ENCODE data around the gene PPP2R2B.
"Not testable (repeated sequence)": the region's sequence is repeated elsewhere in the genome, so short reads cannot be mapped to it uniquely, and the experiment has no call there.

PPP2R2B gene

DNA sequence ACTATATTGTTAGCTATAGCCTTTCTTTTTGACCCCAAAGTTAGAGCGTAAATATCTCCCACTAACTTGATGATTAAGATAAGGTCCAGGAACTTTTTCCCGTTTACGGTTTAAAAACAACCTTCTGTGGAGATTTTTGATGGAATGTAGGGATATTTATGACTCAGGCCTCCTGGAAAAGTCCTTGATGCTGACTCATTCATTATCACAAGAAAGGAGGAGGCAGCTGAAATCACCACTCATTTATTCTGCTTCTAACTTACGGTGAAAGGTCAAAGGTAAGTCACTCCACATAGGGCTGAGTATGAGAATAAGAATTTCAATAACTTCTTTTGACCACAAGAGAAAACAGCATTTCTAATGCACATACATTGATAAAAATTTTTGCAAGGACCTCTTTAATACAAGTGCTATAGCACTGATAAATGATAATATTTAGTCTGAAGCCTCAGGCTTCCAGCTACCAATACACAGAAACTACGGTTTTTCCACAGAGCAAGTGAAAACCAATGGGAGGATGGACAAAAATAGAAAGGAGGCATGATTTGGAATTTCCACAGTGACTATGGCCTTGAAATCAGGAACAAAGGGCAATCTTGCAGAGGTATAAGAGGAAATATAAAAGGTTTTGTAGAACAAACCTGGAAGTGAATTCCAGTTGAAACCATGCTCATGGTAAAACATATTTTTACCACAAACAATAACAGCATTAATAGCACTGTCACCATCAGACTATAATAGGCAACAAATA is 146.5 kb downstream of the PPP2R2B start:
- DNase-seq = no peak

DNA sequence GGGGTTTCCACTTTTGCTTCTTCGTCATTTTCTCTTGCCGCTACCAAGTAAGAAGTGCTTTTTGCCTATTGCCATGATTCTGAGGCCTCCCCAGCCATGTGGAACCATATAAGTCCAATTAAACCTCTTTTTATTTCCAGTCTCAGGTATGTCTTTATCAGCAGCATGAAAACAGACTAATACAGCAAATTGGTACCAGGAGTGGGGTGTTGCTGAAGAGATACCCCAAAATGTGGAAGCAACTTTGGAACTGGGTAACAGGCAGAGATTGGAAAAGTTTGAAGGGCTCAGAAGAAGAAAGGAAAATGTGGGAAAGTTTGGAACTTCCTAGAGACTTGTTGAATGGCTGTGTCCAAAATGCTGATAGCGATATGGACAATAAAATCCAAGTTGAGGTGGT is 149.8 kb downstream of the PPP2R2B start:
- not testable (repeated sequence) for DNase-seq

DNA sequence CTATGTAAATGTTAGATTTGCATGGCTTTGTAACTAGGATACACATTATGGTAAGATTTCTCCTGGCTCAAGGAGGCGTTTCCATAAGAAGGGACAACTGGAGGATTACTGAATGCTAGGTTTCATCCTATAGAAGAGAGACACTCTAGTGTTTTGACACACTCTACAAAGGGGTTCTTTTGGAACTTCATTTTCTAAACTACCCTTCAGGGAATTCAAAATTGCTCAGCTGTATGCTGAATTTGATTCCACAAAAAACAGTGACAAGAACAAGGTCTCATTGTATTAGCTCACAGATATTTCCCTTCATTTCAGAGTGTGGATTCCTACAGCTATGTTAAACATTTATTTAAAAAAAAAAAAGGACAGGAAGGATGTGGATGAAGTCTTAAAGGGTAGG is 151.7 kb downstream of the PPP2R2B start:
- DNase-seq = no peak

DNA sequence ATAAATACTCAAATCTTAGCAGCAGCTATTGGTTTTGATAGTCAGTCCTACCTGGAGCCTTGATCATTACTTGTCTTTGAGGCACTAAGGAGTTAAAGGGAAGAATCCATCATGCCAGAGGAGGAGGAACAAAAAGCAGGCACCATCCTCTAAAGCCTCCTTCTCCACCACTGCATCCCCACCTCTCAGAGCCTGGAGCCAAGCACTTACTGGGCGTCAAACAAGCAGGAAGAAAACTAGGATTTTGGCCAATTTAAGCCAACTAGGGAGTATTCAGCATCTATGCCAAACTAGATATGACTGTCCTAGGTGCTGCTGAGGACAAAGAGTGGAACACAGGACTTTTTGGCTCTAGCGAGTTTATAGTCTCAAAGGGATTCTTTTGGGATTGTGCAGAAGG is 152.5 kb downstream of the PPP2R2B start:
- DNase-seq = no peak

DNA sequence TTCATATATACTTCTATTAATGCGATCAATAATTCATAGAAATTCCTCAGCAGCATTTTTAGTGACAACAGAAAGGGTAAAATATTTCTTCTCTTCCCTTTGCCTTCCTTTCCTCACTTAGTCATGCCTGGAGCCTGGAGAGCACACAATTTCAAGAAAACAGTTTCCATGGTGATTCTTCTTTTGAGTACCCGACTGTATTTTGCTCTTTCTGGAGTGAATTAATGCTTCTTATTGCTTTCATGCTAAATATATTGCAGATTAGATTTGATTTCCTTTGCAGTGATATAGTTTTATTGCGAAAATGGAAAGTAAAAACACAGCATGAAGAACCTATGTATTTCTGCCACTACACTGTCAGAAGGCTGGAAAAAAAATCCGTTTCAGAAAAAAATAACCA is 153.5 kb downstream of the PPP2R2B start:
- no peak for DNase-seq

DNA sequence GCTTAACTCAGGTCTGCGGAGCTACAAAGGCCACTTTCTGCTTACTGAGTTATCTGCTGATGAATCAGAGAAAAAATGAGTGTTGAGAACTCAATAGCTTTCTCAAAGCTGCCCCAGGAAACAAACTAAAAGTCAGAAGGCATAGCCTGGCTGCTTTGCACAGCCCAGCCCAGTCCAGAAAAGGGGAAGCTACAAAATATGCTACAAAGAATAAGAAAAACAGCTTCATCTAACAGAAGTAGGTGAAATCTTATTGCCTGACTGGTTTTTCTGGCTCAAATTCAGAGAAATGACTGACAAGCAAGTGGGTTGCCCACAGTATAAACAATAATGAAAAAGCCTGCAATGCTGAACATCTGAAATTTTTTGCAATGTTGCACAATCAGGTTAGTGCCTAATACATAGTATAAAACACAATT is 156.2 kb downstream of the PPP2R2B start:
- DNase-seq = no peak

DNA sequence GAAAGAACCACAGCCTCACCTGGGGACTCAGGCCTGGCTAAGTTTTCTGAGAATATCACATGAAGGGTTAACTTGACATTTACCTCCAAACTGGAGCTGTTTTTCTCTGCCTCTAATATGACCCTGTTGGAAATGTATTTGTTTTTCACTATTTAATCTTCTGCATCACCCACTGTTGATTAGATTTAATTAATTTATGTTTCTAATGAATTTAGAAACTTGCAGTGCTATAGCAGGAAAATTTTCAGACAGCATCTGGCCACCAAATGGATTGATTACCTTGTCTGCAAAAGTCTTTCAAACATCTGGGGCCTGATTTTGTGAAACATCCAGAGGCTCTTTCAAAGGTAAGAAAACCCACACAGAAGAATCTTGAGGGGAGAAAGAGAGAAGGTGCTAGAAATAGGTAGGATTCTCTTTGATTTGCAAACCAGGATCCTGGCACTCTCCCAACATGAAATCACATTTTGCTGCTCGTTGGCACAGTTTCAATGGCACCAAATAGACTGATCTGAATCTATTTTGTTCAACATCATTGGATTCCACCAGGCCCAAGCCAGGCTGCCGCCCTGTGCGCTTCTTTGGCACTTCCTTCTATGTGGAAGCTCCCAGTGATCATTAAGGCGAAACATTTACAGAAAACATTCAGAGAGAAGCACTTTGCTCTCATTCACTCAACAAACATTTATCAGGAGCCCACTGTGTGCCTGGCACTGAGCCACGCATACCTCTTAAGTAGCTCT is 157.3 kb downstream of the PPP2R2B start:
- DNase-seq = no peak

DNA sequence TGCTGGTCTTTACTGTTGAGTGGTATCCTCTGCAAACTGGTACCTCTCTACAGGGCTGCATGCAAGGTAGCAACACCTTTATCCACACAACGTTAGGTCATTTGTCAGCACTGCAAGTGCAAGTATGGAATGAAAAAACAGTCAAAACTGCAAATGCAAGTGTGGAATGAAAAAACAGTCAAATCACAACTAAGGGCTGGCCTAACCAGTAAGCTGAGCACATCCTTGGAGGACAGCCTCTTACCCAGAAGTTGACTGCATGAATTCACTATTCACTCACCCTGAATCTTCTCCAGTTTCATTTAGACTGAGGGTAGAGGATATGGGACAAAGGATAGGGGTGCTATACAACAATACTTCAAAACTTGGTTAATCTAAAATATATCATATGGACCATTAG is 158.4 kb downstream of the PPP2R2B start:
- DNase-seq = peak; percentile 59

DNA sequence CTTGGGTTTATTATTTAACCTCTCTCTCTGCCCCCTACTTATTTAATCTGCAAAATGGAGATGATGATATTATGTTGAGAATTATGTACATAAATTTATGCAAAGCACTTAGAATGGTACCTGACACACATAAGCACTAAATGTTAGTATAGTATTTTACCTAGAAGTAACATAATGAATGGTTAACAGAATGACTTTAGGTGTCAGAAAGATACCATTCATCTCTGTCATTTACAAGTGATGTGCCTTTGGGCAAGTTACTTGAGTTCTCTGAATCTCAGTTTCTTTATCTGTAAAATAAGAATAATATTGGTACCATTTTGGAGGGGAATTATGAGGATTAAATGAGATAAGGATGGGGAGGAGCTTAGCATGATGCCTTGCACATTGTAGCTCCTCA is 159.4 kb downstream of the PPP2R2B start:
- DNase-seq = no peak

DNA sequence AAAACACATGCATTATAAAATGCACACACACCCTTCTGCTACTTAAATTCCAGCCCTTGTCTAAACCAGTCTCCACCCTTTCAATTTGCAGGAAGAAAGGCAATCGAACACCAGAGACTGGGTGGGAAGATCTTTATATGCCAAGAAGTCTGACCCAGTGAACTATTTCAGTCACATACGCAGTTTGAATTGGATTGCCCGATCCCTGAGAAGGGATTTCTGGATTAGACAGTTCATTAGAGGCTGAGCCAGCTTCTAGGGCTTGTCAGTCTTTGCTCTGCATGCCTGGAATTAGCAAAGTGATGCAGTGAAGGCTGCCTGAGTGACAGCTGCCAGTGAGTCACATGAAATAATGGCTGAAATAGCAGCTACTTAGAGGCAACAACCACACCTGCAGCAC is 159.9 kb downstream of the PPP2R2B start:
- no peak for DNase-seq

DNA sequence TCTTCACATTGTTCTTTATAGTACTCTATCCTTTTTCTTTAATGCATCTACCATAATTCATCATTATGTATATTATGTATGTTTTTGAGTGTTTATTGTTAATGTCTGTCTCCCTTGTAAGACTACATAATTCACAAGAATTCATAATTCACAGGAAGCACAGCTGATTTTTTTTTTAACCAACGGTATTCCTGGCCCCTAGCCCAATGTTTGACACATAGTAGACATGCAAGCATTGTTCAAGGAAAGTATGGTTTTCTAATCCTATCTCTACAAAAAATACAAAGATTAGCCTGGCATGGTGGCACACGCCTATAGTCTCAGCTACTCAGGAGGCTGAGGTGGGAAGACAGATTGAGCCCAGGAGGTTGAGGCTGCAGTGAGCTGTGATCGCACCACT is 160.6 kb downstream of the PPP2R2B start:
- DNase-seq = no peak

DNA sequence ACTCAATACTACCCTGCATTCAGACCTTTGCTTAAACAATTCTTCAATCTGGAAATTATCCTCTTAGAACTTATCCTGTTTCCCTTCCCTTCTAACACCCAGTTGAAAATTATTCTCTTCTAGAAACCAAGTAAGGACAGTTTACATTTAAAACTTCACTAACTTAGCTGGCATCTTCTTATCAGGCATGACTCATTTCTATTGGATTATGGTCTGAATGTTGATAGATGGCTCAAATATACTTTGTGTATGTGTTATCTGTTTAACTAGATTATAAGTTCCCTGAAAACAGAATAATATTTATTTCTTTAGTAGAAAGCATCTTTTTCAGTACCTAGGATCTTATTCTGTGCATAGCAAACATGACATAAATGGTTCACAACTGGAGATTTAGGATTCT is 161.9 kb downstream of the PPP2R2B start:
- DNase-seq = no peak

DNA sequence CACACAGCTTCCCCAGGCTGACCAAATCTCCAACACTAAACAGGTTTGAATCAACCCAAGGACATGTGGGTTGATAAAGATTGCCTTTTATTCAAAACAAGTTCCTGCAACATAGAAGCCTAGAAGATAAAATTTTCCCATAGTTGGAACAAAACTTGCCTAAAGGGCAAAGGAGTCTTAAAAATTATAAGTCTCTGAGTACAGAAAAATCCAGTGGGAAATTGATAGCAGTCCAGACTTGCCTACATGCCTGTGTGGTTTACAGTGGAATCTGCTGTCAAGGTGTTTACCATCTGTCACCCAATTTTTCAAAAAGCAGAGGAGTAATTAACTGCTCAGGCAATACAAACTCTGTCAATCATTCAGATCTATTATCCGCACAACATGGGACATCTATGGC is 168.2 kb downstream of the PPP2R2B start:
- DNase-seq = no peak

DNA sequence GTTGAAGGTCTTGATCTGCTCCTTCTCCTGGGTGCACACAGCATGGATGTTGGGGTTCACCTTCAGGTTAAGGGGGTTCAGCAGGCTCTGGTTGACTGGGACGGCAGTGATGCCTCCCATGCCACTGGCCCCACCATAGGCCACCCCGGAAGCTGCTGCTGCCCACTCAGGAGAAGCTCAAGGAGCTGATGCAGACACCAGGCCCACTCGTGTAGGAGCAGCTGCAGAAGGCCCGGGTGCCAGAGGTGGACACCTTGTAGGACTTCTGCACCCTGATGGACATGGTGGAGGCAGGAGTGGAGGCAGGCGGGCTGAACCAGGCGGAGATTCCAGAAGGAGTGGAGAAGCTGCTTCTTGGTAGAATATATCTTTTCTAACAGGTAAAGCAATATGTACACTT is 171.2 kb downstream of the PPP2R2B start:
- DNase-seq = no peak

DNA sequence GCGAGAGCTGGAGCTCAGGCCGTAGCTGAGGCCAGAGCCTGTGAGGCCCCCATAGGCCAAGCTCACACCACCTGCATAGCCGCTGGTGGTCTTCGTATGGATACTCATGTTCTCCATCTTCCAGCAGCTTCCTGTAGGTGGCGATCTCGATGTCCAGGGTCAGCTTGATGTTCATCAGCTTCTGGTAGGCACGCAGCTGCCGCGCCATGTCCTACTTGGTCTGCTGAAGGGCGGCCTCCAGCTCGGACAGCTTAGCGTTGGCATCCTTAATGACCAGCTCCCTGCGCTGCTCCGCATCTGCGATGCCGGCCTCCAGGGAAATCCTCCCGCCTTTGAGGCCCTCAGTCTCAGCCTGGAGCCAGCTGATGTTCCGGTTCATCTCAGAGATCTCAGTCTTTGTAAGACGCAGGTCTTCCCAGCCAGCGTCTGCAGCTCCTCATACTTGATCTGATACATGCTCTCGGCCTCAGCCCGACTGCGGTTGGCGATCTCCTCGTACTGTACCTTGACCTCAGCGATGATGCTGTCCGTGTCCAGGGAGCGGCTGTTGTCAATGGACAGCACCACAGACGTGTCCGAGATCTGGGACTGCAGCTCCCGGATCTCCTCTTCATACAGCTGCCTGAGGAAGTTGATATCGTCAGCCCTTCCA is 172.1 kb downstream of the PPP2R2B start:
- no peak for DNase-seq

DNA sequence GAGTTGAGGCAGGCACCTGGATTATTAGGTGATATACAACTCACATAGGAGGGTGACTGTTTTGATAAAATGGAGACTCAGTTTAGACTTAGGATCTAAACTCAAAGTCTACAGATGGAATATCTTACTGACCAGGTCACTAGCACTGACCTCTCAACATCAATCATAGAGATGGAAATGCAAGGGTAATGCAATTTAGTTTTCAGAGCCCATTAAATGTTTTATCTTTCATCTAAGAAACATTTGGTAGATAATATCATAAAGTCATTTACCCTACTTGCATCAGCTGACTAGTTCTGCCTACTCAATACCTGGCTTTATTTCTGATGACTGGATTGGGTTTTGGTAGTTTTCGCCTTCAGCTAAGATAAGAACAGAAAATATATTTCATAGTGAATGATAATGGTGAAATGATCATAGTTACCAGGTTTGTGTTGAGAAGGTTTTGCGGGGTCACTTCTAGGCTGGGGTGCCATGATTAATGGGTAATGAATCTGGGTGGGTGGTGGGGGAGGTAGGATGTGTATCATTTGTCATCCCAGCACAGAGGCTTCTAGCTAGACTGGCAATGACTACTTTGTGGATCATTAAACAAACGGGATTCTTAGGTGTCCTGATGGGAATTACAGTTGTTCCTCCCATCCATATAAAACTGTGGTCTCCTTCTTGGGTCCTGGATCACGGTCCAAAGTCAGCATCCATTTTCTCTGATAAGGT is 173.4 kb downstream of the PPP2R2B start:
- DNase-seq = no peak

DNA sequence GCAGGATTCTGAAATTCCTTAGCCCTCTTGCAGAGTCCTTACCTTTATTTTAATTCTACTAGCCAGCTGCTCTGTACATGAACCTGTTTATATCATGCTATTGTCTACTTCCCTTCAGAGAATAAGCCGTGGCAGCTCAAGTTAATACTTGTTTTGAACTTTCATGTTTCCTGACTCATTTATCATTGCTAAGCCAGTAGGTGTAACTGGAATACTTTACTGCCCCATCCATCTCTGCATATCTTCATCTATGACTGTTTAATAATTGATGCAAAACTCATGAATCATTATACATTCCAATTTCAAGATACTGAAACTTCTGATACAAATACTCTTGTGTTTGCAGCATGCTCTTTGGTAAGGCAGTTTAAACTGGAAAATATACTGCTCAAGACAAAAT is 174.7 kb downstream of the PPP2R2B start:
- no peak for DNase-seq

DNA sequence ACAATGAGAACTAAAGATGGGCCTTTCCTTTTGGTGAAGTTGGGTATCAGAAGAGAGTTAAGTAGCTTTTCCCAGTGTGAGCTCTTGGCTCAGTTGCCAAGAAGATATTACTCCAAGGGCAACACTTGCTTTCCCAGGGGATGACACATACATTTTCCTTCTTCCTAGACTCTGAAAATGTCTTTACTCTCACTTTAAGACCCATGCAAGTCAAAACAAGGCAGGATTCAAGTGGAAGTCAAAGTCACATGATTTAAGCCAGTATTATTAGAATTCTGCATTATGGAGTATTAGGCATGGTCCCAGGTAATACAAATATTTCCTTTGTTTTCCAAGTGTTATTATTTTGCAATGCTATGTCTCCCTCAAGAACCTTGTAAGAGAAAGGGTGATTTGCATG is 175.1 kb downstream of the PPP2R2B start:
- no peak for DNase-seq

DNA sequence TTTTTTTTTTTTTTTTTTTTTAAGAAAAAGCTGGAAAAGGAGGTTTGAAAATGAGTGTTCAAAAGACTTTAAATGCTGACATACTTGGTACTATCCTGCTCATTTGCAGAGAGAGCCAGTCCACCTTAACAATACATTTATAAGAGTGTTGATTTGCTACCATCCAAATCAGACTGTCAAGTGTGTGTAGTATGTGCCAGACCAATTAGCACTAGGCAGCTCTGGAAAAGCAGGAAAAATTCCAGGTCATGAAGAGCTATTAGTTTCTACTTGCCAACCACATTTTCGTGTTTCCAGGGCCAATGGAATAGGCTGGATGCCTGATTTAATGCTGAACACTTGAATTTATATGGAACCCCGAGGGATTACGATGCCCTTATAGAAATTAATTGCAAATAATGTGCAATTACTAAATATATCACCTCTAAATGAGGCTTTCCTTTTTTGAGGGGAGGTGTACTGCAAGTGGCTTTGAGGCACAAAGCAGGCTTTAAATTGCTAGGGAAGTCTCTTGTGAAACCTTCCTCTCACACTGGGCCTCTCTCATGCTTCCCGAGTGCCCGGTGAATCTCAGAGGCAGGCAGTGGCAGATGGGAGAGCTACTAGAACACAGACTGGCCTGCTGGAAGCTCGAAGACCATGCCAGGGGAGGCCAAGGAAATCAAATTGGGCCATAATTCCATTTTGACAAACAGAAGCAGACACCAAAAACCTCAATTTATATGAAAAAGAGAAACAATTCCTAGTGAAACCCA is 178.7 kb downstream of the PPP2R2B start:
- no peak for DNase-seq

DNA sequence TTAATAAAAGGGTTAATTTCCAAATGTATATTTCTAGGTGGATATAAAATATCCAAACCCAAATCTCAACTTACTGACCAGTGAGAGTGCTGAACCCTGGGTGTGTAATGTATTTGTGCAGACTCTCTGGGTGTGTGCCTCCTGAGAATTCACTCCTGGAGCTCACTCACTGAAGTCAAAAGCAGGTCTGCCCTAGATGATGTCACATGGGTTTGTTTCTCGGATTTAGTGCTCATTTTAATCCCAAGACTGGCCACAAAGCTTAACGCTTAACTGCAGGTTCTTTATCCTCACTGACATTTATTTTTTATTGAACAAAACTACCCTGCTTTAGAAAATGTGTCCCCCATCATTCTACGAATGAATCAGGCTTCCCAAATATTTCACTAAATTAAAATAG is 179.4 kb downstream of the PPP2R2B start:
- DNase-seq = no peak

DNA sequence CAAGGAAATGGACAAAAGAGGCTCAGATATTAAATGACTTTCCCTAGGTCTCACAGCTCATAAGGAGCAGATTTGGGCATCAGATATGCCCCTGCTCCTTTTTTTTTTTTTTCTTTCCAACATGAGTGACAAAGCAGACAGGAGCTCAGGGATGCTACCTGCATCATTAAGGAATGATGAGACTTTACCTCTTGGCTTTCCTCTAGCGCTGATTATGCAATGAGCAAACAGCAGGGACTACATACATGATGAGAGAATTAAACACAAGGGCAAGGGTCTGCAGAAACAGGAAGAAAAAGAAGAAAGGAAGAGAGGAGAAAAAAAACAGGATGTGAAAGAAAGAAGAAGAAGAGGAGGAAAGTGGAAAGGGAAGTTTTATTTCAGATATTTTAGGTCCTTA is 179.9 kb downstream of the PPP2R2B start:
- DNase-seq = no peak

DNA sequence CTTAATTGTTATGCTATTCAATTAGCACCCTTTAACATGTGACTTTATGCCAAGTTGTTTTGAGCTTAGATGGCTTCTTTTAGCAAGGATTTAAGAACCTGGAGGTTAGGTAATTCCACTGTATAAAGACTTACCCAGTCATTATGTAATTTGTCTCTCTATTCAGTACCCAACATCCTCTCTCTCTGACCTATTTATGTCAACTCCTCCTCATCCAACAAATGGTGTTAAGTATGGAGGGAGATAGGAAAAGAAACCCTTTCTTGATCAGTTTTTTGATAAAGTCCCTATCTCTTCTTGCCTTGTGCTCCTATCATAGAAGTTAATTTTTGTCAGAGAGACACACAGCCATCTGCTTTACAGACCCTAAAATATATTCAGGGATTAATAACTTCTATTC is 181.3 kb downstream of the PPP2R2B start:
- DNase-seq = no peak

DNA sequence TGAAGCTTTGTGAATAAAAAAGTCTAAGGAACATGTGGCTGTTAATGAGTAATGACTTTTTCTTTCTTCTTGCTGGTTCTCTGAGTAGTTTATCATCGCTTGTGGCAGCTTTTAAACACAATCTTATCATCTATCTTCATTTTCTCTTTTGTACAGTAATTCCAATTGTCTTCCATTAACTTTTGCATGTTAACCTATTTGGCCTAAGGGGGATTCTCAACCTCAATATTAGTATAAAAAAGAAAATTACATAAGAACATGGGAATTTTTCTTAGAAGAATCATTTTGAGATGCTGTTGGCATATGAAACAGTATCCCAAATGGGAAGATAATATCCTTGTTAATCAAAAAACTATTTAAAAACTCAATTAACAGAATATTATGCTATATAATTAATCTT is 182.9 kb downstream of the PPP2R2B start:
- no peak for DNase-seq
